Measurements from ENCODE around the gene TYSND1. TPM values are rescaled to one million over a fixed set of nuclear protein-coding genes. Genes with fewer than 3 reads are reported as not detected.
A peak's percentile ranks its signal among the peaks of the same experiment; 100 is the strongest.

The TYSND1 gene
- total and polyA plus RNA-seq, 2 of the 13 experiments (the other 11 are each of a cell fraction or from before 2014, with no cell fraction given): 3.3 to 8.9 TPM

DNA sequence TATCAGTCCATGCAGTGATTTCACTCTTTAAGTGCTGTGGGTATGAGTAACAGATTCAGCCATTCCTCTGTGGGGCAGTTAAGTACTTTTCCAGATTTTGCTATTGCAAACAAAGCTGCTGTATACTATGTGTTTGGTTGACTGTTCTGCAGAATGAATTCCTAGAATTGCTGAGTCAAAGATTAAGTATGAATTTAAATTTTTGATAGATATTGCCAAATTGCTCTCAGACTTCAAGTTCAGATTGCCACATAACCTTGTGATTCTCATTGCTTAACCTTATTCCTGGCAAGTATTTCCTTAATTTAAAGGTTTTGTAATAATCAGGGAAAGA is 45.4 kb upstream of the TYSND1 start:
- CTCF ChIA-PET (ENCODE audit: low intra/inter-chr PET ratio, low total read pairs): no interaction called here
- Histone ChIP-seq H2AFZ (ENCODE audit: low read length) (no peak overlapping the region), H3K4me1 (ENCODE audit: insufficient read depth, low read length) (peaks cover 27% of the 10 kb centered on the region), H3K9me3 (ENCODE audit: low read length) (no peaks in the 10 kb centered on the region), H4K20me1 (ENCODE audit: insufficient read depth, low read length) (no peaks in the 10 kb centered on the region), H3K27ac (ENCODE audit: extremely low read length, insufficient read depth, low read length) (no peak overlapping the region), H3K4me2 (ENCODE audit: low read depth, low read length) (no peak overlapping the region), H3K36me3 (replicated peaks in 1 of 2; ENCODE audit: control insufficient read depth in 1 of 2, insufficient read depth in 2 of 2, low read length in 2 of 2) (no peaks in the 10 kb centered on the region), H3K9ac (ENCODE audit: insufficient read depth, low read depth, low read length) (no peak overlapping the region), H3K27me3 (ENCODE audit: control insufficient read depth in 1 of 2, insufficient read depth in 2 of 2, low read length in 2 of 2) (no peaks in the 10 kb centered on the region), H3K79me2 (ENCODE audit: insufficient read depth, low read length) (no peaks in the 10 kb centered on the region), H3K4me3 (replicated peaks in 1 of 3; ENCODE audit: insufficient read depth in 1 of 3, low read depth in 2 of 3, low read length in 3 of 3) (no peak overlapping the region)
- BruUV-seq (replicated peaks): no TSS peak
- intact Hi-C loops (cut with micrococcal nuclease; ENCODE audit: unreplicated experiment) (loop anchor here (1.0 kb wide), 1 partner anchor 32 kb away; no protein-coding TSS in a partner anchor), in situ Hi-C loops (cut with HindIII; ENCODE audit: extremely low pct_ligation_motif_present, low pct_unique_long_range_greater_than_20kb) (no loop called here)
- no peak for DNase-seq (ENCODE audit: low spot score)
- POLR2A ChIA-PET: interaction anchor here (1.6 to 2.1 kb wide), 2 partner anchors 21 to 45 kb away, joined by 6 to 17 read pairs; partner anchors contain the start of genes SAR1A and TYSND1
- no peak for ATAC-seq
- TF ChIP-seq SP4 (CRISPR knock-in tag; IDR thresholded peaks at IDR 0.05) (no peak), IRX3 (CRISPR knock-in tag; IDR thresholded peaks at IDR 0.05; ENCODE audit: borderline replicate concordance, low read depth) (no peak), GPN1 (CRISPR knock-in tag; IDR thresholded peaks at IDR 0.05; ENCODE audit: borderline replicate concordance) (no peak), MAFF (IDR thresholded peaks at IDR 0.05; ENCODE audit: low read depth, low read length) (peak; percentile 50; the same call in 1 of the 2 replicates), FOSL2 (CRISPR knock-in tag; IDR thresholded peaks at IDR 0.05) (no peak), ZNF44 (CRISPR knock-in tag; IDR thresholded peaks at IDR 0.05) (no peak), MAFK (conservative IDR thresholded peaks at IDR 0.05 in 1 of 2, IDR thresholded peaks at IDR 0.05 in 1 of 2; ENCODE audit: low read length in 2 of 2) (peak; percentile 39 to 72; a peak in 3 of 4 replicates), KDM5B (CRISPR knock-in tag; IDR thresholded peaks at IDR 0.05; ENCODE audit: borderline replicate concordance) (no peak), ZNF296 (CRISPR knock-in tag; conservative IDR thresholded peaks at IDR 0.05) (no peak), ZNF616 (CRISPR knock-in tag; IDR thresholded peaks at IDR 0.05; ENCODE audit: low read depth) (no peak), KLF16 (CRISPR knock-in tag; IDR thresholded peaks at IDR 0.05) (no peak), ZNF652 (CRISPR knock-in tag; IDR thresholded peaks at IDR 0.05; ENCODE audit: borderline replicate concordance, low read depth) (no peak)
- TF ChIP-seq, protein P1, sequence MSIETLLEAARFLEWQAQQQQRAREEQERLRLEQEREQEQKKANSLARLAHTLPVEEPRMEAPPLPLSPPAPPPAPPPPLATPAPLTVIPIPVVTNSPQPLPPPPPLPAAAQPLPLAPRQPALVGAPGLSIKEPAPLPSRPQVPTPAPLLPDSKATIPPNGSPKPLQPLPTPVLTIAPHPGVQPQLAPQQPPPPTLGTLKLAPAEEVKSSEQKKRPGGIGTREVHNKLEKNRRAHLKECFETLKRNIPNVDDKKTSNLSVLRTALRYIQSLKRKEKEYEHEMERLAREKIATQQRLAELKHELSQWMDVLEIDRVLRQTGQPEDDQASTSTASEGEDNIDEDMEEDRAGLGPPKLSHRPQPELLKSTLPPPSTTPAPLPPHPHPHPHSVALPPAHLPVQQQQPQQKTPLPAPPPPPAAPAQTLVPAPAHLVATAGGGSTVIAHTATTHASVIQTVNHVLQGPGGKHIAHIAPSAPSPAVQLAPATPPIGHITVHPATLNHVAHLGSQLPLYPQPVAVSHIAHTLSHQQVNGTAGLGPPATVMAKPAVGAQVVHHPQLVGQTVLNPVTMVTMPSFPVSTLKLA (IDR thresholded peaks at IDR 0.05): no peak
- TF ChIP-seq, protein P2, sequence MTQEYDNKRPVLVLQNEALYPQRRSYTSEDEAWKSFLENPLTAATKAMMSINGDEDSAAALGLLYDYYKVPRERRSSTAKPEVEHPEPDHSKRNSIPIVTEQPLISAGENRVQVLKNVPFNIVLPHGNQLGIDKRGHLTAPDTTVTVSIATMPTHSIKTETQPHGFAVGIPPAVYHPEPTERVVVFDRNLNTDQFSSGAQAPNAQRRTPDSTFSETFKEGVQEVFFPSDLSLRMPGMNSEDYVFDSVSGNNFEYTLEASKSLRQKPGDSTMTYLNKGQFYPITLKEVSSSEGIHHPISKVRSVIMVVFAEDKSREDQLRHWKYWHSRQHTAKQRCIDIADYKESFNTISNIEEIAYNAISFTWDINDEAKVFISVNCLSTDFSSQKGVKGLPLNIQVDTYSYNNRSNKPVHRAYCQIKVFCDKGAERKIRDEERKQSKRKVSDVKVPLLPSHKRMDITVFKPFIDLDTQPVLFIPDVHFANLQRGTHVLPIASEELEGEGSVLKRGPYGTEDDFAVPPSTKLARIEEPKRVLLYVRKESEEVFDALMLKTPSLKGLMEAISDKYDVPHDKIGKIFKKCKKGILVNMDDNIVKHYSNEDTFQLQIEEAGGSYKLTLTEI (CRISPR knock-in tag; conservative IDR thresholded peaks at IDR 0.05): no peak
- FAIRE-seq: no peak

All from HepG2 (cell line).